Brain microvascular endothelial cell (primary cell): Measurements from ENCODE around the gene GPHN.
"Not testable (repeated sequence)": the region's sequence is repeated elsewhere in the genome, so short reads cannot be mapped to it uniquely, and the experiment has no call there.

Source experiments
- DNase-seq: peaks from one replicate; pipeline ENCODE4 v3.0.0-alpha.2; 2020
- H3K27ac ChIP-seq: fragments of 250-450 bp; sonication (Bioruptor Pico); 2 replicates; pipeline ENCODE4 v1.5.1; 2020; ENCODE audit warnings: mild to moderate bottlenecking, moderate library complexity
- H3K27me3 ChIP-seq: fragments of 250-450 bp; sonication (Bioruptor Pico); replicated peaks from 2 replicates; pipeline ENCODE4 v1.5.1; 2020; ENCODE audit warnings: mild to moderate bottlenecking
- H3K36me3 ChIP-seq: fragments of 250-450 bp; sonication (Bioruptor Pico); replicated peaks from 2 replicates; pipeline ENCODE4 v1.5.1; 2020; ENCODE audit warnings: mild to moderate bottlenecking
- H3K4me3 ChIP-seq: 2 replicates; pipeline ENCODE4 v1.5.1; 2011; ENCODE audit warnings: low read depth, mild to moderate bottlenecking, control low read depth, low read length, moderate library complexity
- in situ Hi-C: cut with HindIII; loops from 2 replicates; pipeline ENCODE4 v1.10.0; 2017; ENCODE audit warnings: low sequenced_read_pairs, low pct_ligation_motif_present
- TF ChIP-seq, protein P1 (sequence below): IDR thresholded peaks from 2 replicates; pipeline ENCODE4 v1.5.1; 2011; ENCODE audit warnings: low read depth, mild to moderate bottlenecking, moderate library complexity, low read length, control low read depth, inconsistent platforms; ENCODE audit errors: missing control alignments

GPHN gene

DNA sequence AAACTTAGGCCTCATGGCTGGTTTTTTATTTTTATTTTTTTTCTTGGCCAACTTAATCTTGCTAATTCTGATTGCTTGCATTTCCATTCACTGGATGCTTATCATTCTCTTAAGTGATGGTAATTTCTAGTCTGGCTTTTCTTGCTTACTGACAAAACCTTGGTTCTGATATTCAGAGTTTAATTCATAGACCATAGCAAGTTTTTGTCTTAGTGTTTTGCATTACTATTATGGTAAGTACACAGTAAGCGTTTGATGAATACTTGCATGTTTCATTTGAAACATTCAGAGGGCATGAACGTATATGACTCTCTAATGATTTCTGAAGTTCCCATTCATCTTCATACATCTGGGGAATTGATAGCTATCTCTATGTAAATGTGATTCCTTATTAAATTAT, 55.8 kb downstream of the GPHN start:
- DNase-seq: no peak
- TF ChIP-seq, protein P1, sequence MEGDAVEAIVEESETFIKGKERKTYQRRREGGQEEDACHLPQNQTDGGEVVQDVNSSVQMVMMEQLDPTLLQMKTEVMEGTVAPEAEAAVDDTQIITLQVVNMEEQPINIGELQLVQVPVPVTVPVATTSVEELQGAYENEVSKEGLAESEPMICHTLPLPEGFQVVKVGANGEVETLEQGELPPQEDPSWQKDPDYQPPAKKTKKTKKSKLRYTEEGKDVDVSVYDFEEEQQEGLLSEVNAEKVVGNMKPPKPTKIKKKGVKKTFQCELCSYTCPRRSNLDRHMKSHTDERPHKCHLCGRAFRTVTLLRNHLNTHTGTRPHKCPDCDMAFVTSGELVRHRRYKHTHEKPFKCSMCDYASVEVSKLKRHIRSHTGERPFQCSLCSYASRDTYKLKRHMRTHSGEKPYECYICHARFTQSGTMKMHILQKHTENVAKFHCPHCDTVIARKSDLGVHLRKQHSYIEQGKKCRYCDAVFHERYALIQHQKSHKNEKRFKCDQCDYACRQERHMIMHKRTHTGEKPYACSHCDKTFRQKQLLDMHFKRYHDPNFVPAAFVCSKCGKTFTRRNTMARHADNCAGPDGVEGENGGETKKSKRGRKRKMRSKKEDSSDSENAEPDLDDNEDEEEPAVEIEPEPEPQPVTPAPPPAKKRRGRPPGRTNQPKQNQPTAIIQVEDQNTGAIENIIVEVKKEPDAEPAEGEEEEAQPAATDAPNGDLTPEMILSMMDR: no peak
- in situ Hi-C loops: no loop called here

DNA sequence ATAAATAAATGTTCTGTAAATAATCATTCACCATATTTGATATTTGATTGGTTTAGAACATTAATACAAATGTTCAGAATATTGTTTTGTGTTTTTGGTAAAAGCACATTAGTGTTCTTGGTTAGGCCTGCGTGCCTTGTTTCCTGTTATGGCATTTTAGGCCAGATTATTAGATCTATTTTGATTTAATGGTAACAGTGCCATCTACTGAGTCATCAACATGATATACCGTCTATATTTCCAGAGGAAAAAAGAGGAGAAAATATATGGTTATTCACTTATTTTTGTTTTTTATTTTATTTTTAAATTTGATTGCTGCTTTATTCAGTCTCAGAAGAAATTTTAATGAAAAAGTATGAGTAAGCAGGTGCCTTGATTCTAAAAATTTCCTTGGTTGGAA, 60.3 kb downstream of the GPHN start:
- Histone ChIP-seq H3K27me3 (no peaks in the 10 kb centered on the region), H3K36me3 (no peaks in the 10 kb centered on the region), H3K27ac (no peak overlapping the region), H3K4me3 (no peak overlapping the region)
- no peak for DNase-seq
- TF ChIP-seq, protein P1: no peak
- in situ Hi-C loops: no loop called here

More for the DNA sequence above, 55.8 kb downstream of the GPHN start:
- Histone ChIP-seq H3K36me3 (no peaks in the 10 kb centered on the region), H3K27me3 (no peaks in the 10 kb centered on the region), H3K27ac (no peak overlapping the region), H3K4me3 (no peak overlapping the region)

DNA sequence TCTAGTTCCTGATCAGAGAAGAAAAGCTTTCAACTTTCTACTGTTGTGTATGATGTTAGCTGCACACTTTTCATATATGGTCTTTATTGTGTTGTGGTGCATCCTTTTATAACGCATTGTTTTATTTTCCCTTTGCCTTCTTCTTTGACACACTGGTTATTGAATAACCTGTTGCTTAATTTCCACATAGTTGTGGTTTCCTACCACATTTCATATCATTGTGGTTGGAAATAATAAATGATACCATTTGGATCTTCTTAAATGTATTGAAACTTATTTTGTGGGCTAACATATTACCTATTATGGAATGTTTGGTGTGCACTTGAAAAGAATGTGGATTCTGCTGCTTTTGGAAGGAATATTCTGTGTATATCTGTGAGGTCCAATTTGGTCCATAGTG, 64.9 kb downstream of the GPHN start:
- in situ Hi-C loops: no loop called here
- H3K27ac ChIP-seq: no peak overlapping the region
- TF ChIP-seq, protein P1: no peak
- no peak overlapping the region for H3K4me3 ChIP-seq
- no peaks in the 10 kb centered on the region for H3K36me3 ChIP-seq
- no peak for DNase-seq
- no peaks in the 10 kb centered on the region for H3K27me3 ChIP-seq

DNA sequence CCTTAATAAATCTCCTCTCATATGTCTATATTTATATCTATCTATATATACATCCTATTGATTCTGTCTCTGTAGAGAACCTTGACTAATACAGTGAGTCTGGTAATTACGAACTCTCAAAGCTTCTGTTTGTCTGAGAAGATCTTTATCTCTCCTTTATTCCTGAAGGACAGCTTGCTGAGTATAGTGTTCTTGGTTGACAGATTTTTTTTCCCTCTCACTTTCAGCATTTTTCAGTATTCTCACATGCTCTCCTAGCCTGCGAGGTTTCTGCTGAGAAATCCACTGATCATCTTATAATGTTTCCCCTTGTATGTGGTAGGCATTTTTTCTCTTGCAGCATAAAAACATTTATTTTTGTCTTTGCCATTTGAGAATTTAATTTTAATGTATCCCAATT, 67.1 kb downstream of the GPHN start:
- Histone ChIP-seq H3K36me3 (no peaks in the 10 kb centered on the region), H3K27ac (no peak overlapping the region), H3K27me3 (no peaks in the 10 kb centered on the region), H3K4me3 (no peak overlapping the region)
- TF ChIP-seq, protein P1: no peak
- DNase-seq: no peak
- in situ Hi-C loops: no loop called here

DNA sequence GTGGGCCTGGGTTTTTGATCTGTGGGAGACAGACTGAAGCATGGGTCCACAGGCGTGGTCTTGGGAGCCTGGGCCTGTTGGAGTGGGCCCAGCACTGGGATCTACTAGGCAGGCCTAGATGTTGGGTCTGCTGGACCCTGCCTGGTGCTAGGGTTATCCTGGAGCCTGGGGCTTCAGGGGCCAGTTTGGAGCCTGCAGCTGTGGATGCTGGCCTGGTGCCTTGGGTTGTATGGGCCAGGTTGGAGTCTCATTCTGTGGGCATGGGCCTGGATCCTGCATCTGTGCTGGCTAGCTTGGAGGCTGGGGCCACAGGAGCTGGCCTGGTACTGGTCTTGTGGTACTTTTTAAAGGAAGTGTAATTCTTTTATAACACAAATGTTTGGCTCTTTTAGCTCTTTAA, 68.0 kb downstream of the GPHN start:
- DNase-seq: no peak
- TF ChIP-seq, protein P1: no peak
- H3K4me3 ChIP-seq: no peak overlapping the region
- H3K27ac ChIP-seq: no peak overlapping the region
- no peaks in the 10 kb centered on the region for H3K27me3 ChIP-seq
- in situ Hi-C loops: no loop called here
- no peaks in the 10 kb centered on the region for H3K36me3 ChIP-seq

DNA sequence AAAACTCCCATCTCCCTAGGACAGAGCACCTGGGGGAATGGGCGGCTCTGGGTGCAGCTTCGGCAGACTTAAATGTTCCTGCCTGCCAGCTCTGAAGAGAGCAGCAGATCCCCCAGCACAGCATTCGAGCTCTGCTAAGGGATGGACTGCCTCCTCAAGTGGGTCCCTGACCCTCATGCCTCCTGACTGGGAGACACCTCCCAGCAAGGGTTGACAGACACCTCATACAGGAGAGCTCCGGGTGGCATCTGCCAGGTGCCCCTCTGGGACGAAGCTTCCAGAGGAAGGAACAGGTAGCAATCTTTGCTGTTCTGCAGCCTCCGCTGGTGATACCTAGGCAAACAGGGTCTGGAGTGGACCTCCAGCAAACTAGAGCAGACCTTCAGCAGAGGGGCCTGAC, 79.8 kb downstream of the GPHN start:
- H3K27ac ChIP-seq, H3K36me3 ChIP-seq, in situ Hi-C loops, H3K4me3 ChIP-seq, DNase-seq, H3K27me3 ChIP-seq: not testable (repeated sequence)
